Measurements from ENCODE around the gene HNRNPD. TPM values are rescaled to one million over a fixed set of nuclear protein-coding genes. Genes with fewer than 3 reads are reported as not detected.
"Not testable (repeated sequence)": the region's sequence is repeated elsewhere in the genome, so short reads cannot be mapped to it uniquely, and the experiment has no call there.

Gene HNRNPD
- total RNA-seq (93.1 TPM), polyA plus RNA-seq (171 TPM)

DNA sequence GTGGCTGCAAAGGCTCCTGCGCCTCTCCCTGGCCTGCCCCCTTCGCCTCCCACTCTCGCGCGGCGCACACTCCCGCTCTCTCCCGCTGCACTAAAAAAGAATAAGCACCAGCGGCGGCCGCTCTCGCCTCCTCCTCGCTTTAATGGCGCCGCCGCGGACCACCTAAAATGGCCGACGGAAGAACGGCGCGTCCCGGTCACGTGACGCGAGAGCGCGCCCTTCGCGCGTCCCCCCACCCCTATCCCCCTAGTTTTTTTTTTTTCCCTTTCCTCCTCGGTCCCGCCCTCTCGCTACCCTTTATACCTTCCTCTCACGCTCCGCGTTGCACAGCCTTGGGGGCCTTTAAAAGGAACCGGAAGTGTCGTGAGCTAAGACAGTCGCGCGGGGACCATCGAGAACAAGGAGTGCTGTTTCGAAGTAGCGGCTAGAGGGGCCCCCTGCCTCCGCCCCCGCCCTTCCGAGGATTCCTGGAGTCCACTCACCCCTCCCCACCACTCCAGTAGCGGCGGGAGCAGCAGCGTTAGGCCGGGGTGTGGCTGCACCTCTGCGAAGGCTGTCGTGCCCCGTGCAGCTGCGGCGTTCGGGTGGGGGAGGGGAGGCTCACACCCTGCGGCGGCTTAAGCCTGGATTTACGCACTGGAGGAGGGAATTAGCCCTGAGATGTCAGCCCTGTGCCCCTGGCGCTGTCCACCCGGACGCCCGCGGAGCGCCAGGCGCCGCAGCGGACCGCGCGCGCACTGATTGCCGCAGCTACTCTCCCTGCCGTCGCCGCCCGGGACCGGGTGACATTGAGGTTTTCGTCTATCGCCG is at the start of gene HNRNPD:
TSS of gene HNRNPD (minus strand) at position 176 of the 810 bp plus-strand sequence. CDS start 313 bp downstream, outside the sequence.
- peak within 1 kb of the TSS; percentile 98 for H3K27ac ChIP-seq (ENCODE audit: low read depth)
- under 1% methylated on average over 83 of the region's 83 CpGs for WGBS
- H3K4me3 ChIP-seq (ENCODE audit: low read depth, low read length) = peak within 1 kb of the TSS; percentile 73
- no peaks in the 10 kb centered on the region for H3K36me3 ChIP-seq (ENCODE audit: insufficient read depth)
- DNase-seq (ENCODE audit: extremely low spot score) = peak; percentile 99
- no peaks in the 10 kb centered on the region for H3K4me1 ChIP-seq (ENCODE audit: insufficient read depth)

- WGBS = 78% methylated on average over 5 of the region's 5 CpGs
- H3K36me3 ChIP-seq (ENCODE audit: insufficient read depth) = peaks cover 10% of the 10 kb centered on the region
These were observed 48.8 kb upstream of the HNRNPD start for GRCh38 chr4:82422616-82423015.

DNA sequence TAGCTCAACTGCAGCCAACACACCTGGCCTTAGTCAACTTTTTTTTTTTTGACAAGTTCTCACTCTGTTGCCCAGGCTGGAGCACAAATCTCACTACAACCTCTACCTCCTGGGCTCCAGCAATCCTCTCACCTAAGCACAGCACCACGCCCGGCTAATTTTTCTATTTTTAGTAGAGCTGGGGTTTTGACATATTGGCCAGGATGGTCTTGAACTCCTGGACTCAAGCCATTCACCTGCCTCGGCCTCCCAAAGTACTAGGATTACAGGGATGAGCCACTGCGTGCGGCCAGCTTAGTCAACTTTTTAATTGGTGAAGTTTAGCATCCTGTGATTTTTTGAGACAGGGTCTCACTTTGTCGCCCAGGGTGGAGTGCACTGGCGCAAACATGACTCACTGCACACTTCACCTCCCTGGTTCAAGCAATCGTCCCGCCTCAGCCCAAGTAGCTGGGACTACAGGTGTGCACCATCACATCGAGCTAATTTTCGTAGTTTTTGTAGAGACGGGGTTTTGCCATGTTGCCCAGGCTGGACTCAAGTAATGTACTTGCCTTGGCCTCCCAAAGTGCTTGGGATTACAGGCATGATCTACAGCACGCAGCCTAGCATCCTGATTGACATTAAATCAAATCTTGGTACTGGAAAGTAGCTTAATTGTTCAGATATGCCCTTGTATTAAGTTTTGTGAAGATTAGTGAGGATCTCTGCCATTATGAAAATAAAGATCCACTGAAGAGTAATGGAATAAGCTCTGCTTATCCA is 48.2 kb upstream of the HNRNPD start:
- H3K4me3 ChIP-seq (ENCODE audit: low read depth, low read length) = no peak overlapping the region
- WGBS = 77% methylated on average over 13 of the region's 13 CpGs

More at GRCh38 chr4:82422616-82423015, 48.8 kb upstream of the HNRNPD start:
- Histone ChIP-seq H3K4me3 (ENCODE audit: low read depth, low read length) (no peak overlapping the region), H3K27ac (ENCODE audit: low read depth) (no peak overlapping the region), H3K4me1 (ENCODE audit: insufficient read depth) (no peaks in the 10 kb centered on the region)
- DNase-seq (ENCODE audit: extremely low spot score) = no peak

GRCh38 chr4:82419451-82419850 is 45.7 kb upstream of the HNRNPD start:
- no peak overlapping the region for H3K4me3 ChIP-seq (ENCODE audit: low read depth, low read length)
- H3K4me1 ChIP-seq (ENCODE audit: insufficient read depth) = no peaks in the 10 kb centered on the region
- DNase-seq (ENCODE audit: extremely low spot score) = no peak
- H3K27ac ChIP-seq (ENCODE audit: low read depth) = no peak overlapping the region
- H3K36me3 ChIP-seq (ENCODE audit: insufficient read depth) = peaks cover 6% of the 10 kb centered on the region
- WGBS = 72% methylated on average over 3 of the region's 3 CpGs

More for the DNA sequence above, 48.2 kb upstream of the HNRNPD start:
- no peak overlapping the region for H3K27ac ChIP-seq (ENCODE audit: low read depth)
- H3K36me3 ChIP-seq (ENCODE audit: insufficient read depth) = peaks cover 10% of the 10 kb centered on the region
- DNase-seq (ENCODE audit: extremely low spot score) = no peak
- no peaks in the 10 kb centered on the region for H3K4me1 ChIP-seq (ENCODE audit: insufficient read depth)

GRCh38 chr4:82415922-82416365 is 42.2 kb upstream of the HNRNPD start:
- no peak overlapping the region for H3K4me3 ChIP-seq (ENCODE audit: low read depth, low read length)
- WGBS = 87% methylated on average over 12 of the region's 12 CpGs
- H3K27ac ChIP-seq (ENCODE audit: low read depth) = no peak overlapping the region
- DNase-seq (ENCODE audit: extremely low spot score) = no peak
- no peaks in the 10 kb centered on the region for H3K4me1 ChIP-seq (ENCODE audit: insufficient read depth)
- H3K36me3 ChIP-seq (ENCODE audit: insufficient read depth) = no peaks in the 10 kb centered on the region

- not testable (repeated sequence) for H3K36me3 ChIP-seq (ENCODE audit: insufficient read depth); H3K4me3 ChIP-seq (ENCODE audit: low read depth, low read length); DNase-seq (ENCODE audit: extremely low spot score); H3K4me1 ChIP-seq (ENCODE audit: insufficient read depth); H3K27ac ChIP-seq (ENCODE audit: low read depth)
- 94% methylated on average over 11 of the region's 11 CpGs for WGBS
These were observed 41.3 kb upstream of the HNRNPD start for GRCh38 chr4:82415061-82415460.

GRCh38 chr4:82403725-82404124 is 29.9 kb upstream of the HNRNPD start:
- 78% methylated on average over 1 of the region's 1 CpG for WGBS
- Histone ChIP-seq H3K4me3 (ENCODE audit: low read depth, low read length) (no peak overlapping the region), H3K27ac (ENCODE audit: low read depth) (no peak overlapping the region), H3K4me1 (ENCODE audit: insufficient read depth) (no peaks in the 10 kb centered on the region), H3K36me3 (ENCODE audit: insufficient read depth) (no peaks in the 10 kb centered on the region)
- no peak for DNase-seq (ENCODE audit: extremely low spot score)

GRCh38 chr4:82402196-82402775 is 28.5 kb upstream of the HNRNPD start:
- Histone ChIP-seq H3K27ac (ENCODE audit: low read depth) (no peak overlapping the region), H3K4me1 (ENCODE audit: insufficient read depth) (no peaks in the 10 kb centered on the region), H3K4me3 (ENCODE audit: low read depth, low read length) (no peak overlapping the region), H3K36me3 (ENCODE audit: insufficient read depth) (no peaks in the 10 kb centered on the region)
- DNase-seq (ENCODE audit: extremely low spot score) = no peak
- 94% methylated on average over 17 of the region's 17 CpGs for WGBS

DNA sequence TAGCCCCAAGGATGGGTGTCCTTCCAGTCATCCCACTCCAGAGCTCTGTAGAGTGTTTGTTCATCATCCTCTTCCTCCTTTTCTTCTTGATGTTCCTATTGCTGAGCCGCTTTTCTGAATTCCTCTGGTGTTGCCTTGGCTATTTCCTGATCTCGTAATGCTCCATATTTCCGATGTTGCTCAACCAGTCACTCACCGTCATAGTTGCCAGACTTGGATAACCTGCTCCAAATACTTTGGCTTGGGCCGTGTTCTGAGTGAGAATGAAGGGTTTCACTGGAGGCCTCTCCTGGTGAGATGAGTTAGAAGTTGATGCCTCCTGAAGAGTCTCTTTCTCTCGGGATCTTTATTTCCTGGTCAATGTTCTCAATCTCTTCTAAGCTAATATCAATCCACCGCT is 27.8 kb upstream of the HNRNPD start:
- WGBS = 95% methylated on average over 7 of the region's 7 CpGs
- H3K4me3 ChIP-seq (ENCODE audit: low read depth, low read length) = no peak overlapping the region

DNA sequence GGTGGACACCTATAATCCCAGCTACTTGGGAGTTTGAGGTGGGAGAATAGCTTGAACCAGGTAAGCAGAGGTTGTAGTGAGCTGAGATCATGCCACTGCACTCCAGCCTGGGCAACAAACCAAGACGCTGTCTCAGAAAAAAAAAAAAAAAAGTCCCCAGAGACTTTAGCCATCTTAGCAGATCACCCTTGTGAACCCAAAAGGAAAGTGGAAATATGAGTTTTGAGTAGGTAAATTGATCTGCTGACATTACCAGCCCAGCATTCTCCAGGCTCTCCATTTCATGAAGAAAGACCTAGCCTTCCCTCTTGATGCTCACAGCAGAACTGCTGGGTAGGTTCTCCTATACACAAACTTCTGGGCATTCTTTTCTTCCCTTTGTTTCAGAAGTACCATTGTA is 24.5 kb upstream of the HNRNPD start:
- H3K4me3 ChIP-seq (ENCODE audit: low read depth, low read length) = no peak overlapping the region
- no peaks in the 10 kb centered on the region for H3K4me1 ChIP-seq (ENCODE audit: insufficient read depth)
- no peaks in the 10 kb centered on the region for H3K36me3 ChIP-seq (ENCODE audit: insufficient read depth)
- no peak for DNase-seq (ENCODE audit: extremely low spot score)
- 73% methylated on average over 1 of the region's 1 CpG for WGBS
- H3K27ac ChIP-seq (ENCODE audit: low read depth) = no peak overlapping the region

More for the DNA sequence above, 27.8 kb upstream of the HNRNPD start:
- H3K4me1 ChIP-seq (ENCODE audit: insufficient read depth) = no peaks in the 10 kb centered on the region
- DNase-seq (ENCODE audit: extremely low spot score) = no peak
- no peak overlapping the region for H3K27ac ChIP-seq (ENCODE audit: low read depth)
- no peaks in the 10 kb centered on the region for H3K36me3 ChIP-seq (ENCODE audit: insufficient read depth)

DNA sequence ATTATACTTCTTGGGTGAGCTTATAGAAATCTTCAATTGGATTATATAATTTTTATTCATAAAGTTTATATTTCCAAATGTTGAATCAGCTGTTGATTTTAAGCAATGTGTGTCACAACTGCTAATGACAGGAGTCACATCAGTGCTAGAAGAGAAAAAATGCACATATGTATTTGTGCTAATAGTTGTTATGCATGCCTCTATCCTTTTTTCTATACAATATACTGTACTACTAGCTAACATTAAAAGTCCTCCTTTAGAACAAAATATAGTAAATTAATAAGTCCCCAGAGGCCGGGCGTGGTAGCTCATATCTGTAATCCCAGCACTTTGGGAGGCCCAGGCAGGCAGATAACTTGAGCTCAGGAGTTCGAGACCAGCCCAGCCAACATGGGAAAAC is 23.7 kb upstream of the HNRNPD start:
- H3K4me1 ChIP-seq (ENCODE audit: insufficient read depth) = no peaks in the 10 kb centered on the region
- WGBS = 74% methylated on average over 3 of the region's 3 CpGs
- no peaks in the 10 kb centered on the region for H3K36me3 ChIP-seq (ENCODE audit: insufficient read depth)
- no peak overlapping the region for H3K27ac ChIP-seq (ENCODE audit: low read depth)
- DNase-seq (ENCODE audit: extremely low spot score) = no peak
- H3K4me3 ChIP-seq (ENCODE audit: low read depth, low read length) = no peak overlapping the region

DNA sequence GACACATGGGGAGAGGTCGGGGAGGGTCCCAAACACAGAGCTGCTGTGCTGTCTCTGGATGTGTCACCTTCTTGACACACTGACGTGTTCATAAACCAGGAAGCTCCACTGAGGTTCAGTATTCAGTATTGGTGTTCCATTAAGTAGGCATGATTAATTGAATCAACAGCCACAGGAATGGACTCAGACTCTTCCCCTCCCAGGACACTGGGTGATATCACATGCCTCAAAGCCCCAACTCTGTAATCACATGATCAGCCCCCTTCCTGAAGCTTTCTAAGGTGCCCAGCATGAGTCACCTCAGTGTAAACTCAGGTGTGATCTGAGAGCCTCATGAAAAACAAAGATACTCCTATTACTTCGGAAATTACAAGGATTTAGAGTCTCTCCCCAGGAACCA is 21.1 kb upstream of the HNRNPD start:
- DNase-seq (ENCODE audit: extremely low spot score) = no peak
- 85% methylated on average over 3 of the region's 3 CpGs for WGBS
- no peaks in the 10 kb centered on the region for H3K36me3 ChIP-seq (ENCODE audit: insufficient read depth)
- H3K4me3 ChIP-seq (ENCODE audit: low read depth, low read length) = no peak overlapping the region
- no peaks in the 10 kb centered on the region for H3K4me1 ChIP-seq (ENCODE audit: insufficient read depth)
- no peak overlapping the region for H3K27ac ChIP-seq (ENCODE audit: low read depth)

DNA sequence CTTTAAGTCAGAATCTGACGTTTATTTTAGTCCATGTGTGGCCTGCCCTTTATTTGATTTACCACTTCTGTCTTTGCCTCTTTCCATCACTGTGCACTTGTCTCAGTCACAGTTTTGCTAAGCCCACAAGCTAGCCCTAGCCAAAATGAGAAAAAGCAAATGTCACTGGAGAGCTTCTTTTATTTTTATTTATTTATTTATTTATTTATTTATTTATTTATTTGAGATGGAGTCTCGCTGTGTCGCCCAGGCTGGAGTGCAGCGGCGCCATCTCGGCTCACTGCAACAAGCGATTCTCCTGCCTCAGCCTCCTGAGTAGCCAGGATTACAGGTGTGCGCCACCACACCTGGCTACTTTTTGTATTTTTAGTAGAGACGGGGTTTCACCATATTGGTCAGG is 16.3 kb upstream of the HNRNPD start:
- DNase-seq (ENCODE audit: extremely low spot score); H3K27ac ChIP-seq (ENCODE audit: low read depth); H3K4me1 ChIP-seq (ENCODE audit: insufficient read depth); H3K36me3 ChIP-seq (ENCODE audit: insufficient read depth); H3K4me3 ChIP-seq (ENCODE audit: low read depth, low read length): not testable (repeated sequence)
- 86% methylated on average over 9 of the region's 9 CpGs for WGBS
